NCI-H1092 (cell line): Measurements from ENCODE around the gene FAN1.
A peak's percentile ranks its signal among the peaks of the same experiment; 100 is the strongest.

Source experiments
- DNase-seq: peaks from one replicate; lab custom pipeline; 2025; lab: John Stamatoyannopoulos, UW

Gene FAN1

DNA sequence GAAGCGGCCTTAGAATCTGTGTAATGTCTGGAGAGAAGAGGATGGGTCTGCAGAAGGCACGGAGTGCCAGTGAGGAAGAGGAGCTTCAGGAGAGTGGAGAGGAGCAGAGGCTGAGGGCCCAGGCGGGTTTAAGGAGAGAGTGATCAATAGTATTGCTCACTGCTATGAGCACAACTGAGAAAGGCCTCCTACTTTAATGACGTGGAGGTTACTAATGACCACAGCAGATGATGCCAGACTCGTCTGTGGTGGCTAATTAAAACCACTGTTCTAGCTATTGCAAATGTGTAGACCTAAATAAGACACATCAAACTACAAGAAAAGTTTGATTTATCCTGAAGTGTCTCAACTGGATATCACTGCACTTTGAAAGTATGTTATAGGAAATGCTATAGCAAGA lies 54.5 kb downstream of the FAN1 start:
- no peak for DNase-seq

GRCh38 chr15:30962079-30962478 lies 58.4 kb downstream of the FAN1 start:
- DNase-seq, result no peak

DNA sequence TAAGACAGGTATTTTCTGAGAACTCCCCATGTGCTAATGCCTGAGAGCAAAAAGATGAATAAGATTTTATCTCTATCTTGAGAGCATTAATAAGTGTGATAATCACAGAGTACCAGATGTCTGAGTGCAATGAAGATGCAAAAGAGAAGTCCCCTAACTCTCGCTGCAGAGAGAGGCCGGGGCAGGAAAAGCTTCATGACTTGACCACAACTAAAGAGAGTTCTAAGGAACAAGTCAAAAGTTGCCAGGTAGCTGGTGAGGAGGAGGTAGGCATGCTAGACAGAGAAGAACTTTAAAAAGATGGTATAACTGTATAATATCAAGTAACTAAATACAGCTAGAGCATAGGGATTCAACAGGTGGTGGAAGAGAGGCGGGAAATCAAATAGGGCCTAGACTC lies 58.9 kb downstream of the FAN1 start:
- DNase-seq, result no peak

DNA sequence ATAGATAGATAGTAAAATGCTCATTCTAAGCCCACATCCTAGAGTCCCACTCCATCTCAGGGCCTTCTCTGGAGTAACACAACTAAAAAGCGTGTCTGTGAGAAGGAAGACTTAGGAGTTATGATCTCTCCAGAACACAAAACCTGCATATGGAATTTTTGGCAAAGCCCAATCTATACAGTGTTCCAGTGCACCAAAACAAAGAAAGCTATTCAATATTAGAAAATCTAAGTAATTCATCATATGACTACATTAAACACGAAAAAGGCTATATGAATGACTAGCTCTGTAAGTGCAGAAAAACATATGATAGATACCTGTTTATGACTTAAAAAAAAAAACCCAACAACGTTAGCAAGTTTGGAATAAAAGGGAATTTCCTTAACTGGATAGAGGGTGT lies 60.0 kb downstream of the FAN1 start:
- DNase-seq, result no peak

- no peak for DNase-seq
Measured at GRCh38 chr15:30969724-30970123, 66.0 kb downstream of the FAN1 start.

DNA sequence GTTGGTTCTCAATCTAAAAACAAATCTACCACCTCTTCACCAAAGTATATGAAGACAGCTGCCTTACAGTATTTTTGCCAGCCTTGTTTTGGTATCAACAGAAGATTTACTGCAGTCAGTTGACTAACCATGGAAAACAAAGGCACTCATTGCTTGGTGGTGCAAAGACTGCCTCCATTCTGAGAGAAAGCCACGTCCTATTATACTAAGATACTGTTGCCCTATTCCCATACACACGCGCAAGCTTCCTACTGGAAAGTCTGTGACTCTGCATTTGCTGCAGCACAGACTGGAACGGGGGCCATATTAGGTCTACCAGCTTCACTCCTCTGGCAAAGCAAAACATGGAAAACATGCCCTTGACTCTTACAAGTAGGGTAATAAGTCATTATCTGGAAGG lies 69.7 kb downstream of the FAN1 start:
- no peak for DNase-seq

DNA sequence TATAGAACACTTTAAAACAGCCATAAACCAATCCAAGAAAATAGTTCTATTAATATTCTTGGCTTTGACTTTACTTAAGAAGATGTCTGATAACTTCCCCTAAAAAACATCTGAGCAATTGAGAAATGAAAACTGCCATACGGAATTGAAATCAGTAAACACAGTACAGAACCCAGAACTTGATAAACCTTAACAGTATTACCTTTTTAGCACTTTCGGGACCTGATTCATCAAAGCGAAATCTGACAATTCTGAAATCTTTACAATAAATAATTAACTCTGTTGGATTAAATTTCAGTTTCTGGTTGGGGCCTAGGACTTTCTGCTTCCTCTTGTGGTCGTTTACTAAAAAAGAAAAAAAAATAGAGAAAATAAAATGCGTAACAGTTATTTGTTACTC lies 70.4 kb downstream of the FAN1 start:
- no peak for DNase-seq

- no peak for DNase-seq
Measured at GRCh38 chr15:30978328-30978727, 74.6 kb downstream of the FAN1 start.

DNA sequence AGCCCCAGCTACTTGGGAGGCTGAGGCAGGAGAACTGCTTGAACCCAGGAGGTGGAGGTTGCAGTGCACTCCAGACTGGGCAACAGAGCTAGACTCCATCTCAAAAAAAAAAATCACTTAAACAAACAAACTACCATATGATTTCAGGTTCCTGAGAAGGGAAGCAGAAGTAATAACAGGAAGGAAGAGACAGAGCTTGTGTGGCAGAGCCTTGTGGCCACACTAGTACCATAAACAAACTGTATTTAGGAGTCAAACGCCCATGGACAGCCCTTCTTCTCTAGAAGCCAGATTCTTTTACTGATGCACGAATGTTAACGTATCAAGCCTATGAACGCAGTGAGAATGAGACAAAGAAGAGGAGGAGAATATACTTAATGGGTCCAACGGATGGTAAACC lies 75.7 kb downstream of the FAN1 start:
- no peak for DNase-seq

GRCh38 chr15:30984118-30984517 lies 80.4 kb downstream of the FAN1 start:
- DNase-seq, result no peak

GRCh38 chr15:30984542-30984941 lies 80.8 kb downstream of the FAN1 start:
- DNase-seq, result no peak

- no peak for DNase-seq
Measured at GRCh38 chr15:30985081-30985531, 81.4 kb downstream of the FAN1 start.

DNA sequence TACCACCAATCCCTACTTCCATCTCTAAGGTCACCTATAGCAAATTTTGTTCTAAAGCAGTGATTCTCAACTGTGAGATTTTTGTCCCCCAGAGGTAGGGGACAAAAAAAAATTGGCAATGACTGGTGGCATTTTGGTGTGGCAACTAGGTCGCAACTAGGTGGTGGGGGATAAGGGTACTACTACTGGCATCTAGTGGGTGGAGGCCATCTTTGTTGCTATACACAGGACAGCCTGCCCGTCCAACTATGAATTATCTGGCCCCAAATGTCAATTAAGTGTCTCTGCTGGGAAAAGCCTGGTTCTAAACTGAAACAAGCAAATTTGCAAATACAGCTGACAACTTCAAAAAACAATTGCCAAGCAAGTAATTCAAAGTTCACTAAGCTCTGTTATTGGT lies 86.3 kb downstream of the FAN1 start:
- no peak for DNase-seq

GRCh38 chr15:30990446-30991254 lies 86.9 kb downstream of the FAN1 start:
- DNase-seq, result no peak

- peak; percentile 6 for DNase-seq
Measured at GRCh38 chr15:30991255-30992235, 87.8 kb downstream of the FAN1 start, which contains the start of gene MTMR10. MTMR10 (minus strand) TSS chr15:30991628; CDS start chr15:30991506, 122 bp downstream.

- no peak for DNase-seq
Measured at GRCh38 chr15:30992249-30992864, 88.6 kb downstream of the FAN1 start.
